Measurements from ENCODE around the gene KAZN.

DNA sequence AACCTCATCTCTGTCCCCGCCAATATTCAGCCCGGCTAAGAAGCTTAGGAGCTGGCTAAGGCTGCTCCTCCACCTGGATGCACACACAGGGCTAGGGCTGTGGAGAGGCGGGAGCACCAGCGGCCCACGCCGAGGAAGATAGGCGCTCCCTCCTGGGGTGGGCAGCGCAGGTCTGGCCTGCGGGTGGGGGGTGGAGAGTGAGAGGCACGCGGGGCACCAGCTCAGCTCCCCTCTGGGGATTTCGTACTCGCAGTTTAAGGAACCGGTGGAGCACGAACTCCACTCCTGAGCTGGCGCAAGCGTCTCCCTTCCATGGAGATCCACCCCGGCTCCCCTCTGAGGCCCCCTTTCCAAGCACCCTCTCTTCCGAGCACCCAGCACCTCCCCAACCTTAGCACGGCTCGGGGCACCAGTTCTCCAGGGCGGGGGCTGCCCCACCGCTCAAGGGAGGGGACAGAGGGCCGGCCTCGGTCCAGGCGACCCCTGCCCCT lies 433 bp upstream of the KAZN start:
- TF ChIP-seq, protein P1, sequence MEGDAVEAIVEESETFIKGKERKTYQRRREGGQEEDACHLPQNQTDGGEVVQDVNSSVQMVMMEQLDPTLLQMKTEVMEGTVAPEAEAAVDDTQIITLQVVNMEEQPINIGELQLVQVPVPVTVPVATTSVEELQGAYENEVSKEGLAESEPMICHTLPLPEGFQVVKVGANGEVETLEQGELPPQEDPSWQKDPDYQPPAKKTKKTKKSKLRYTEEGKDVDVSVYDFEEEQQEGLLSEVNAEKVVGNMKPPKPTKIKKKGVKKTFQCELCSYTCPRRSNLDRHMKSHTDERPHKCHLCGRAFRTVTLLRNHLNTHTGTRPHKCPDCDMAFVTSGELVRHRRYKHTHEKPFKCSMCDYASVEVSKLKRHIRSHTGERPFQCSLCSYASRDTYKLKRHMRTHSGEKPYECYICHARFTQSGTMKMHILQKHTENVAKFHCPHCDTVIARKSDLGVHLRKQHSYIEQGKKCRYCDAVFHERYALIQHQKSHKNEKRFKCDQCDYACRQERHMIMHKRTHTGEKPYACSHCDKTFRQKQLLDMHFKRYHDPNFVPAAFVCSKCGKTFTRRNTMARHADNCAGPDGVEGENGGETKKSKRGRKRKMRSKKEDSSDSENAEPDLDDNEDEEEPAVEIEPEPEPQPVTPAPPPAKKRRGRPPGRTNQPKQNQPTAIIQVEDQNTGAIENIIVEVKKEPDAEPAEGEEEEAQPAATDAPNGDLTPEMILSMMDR (IDR thresholded peaks at IDR 0.05; ENCODE audit: low read length): no peak
- TF ChIP-seq EZH2 (IDR thresholded peaks at IDR 0.05; ENCODE audit: borderline replicate concordance, low read length): no peak
